ENCODE data around the gene APOO.
"Not testable (repeated sequence)": the region's sequence is repeated elsewhere in the genome, so short reads cannot be mapped to it uniquely, and the experiment has no call there.

APOO gene

DNA sequence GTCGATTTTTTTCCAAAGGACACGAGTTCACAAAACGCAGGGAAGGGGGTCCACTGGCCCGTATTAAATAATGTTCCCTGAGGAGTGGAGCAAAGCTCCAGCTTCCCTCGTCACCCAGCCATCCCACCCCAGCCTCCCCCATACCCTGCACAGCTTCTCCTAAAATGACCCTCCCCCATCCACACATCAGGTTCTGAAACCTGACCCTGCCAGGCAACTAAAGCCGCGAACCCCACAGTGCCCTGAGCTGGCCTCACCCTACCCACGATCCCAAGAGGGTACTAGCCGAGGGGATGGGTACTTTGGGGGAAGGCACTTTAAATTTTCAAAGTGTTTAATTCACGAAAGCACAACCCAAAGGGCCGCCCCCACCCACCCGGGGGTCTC lies 634 bp downstream of the APOO start:
- in situ Hi-C loops (cut with HindIII; ENCODE audit: low sequenced_read_pairs): loop anchor here (10.0 kb wide), 1 partner anchor 242 kb away; the partner anchor contains the start of gene PRDX4

DNA sequence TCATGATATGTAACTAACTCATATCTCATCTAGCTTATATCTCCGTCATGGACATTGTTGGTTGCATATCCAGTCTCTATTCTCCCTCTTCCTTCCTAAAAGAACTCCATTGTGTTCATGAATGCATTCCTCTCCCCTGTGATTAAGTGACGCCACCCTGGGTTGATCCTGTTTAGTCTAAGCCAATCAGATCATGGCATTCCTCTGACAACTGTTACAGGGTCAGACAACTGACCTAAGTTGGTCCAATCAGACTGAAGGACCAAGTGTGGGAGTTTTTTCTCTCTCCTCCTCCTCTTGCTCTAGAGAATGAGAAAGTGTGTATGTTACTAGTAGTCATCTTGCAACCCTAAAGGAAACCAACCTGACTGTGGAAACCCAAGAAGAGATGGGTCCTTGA lies 3.6 kb downstream of the APOO start:
- in situ Hi-C loops (cut with HindIII; ENCODE audit: low sequenced_read_pairs): loop anchor here (5.0 to 10.0 kb wide), 2 partner anchors 82 to 239 kb away; partner anchors contain the start of gene PRDX4

DNA sequence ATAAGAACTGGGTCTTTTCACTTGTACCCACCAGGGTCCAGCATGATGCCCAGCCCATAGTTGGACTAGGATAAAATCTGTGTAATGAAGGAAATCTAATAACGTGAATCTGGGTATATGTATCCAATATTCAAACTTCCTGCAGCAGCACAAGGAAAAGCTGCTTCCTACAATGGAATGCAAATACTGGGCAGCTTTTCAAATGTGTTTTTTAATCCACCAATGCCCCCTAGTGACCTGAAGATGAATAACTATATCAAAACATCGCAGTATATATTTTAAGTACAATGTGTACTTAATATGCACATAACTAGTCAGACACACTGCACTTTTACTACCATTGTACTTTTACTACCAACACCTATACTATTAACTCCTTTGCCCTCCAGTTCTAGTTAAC lies 5.3 kb downstream of the APOO start:
- in situ Hi-C loops (cut with HindIII; ENCODE audit: low sequenced_read_pairs): loop anchor here (5.0 to 10.0 kb wide), 2 partner anchors 80 to 238 kb away; partner anchors contain the start of gene PRDX4

DNA sequence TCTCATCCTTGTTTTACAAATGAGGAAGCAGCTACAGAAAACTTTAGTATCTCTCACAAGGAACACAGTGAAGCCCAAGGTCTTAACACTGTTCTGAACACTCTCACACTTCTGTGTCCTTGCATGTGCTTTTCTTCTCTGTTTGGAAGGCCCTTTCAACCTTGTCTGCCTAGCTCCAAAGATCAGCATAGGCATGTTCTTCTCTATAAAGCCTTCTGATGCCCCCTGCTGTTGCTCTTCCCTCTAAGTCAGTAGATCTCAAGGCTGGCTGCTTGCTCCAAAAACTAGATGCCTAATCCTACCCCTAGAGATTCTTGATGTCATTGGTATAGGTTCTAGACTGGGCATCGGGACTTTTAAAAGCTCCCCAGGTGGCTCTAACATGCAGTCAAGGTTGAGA lies 5.9 kb downstream of the APOO start:
- in situ Hi-C loops (cut with HindIII; ENCODE audit: low sequenced_read_pairs): loop anchor here (5.0 to 10.0 kb wide), 2 partner anchors 80 to 237 kb away; partner anchors contain the start of gene PRDX4

DNA sequence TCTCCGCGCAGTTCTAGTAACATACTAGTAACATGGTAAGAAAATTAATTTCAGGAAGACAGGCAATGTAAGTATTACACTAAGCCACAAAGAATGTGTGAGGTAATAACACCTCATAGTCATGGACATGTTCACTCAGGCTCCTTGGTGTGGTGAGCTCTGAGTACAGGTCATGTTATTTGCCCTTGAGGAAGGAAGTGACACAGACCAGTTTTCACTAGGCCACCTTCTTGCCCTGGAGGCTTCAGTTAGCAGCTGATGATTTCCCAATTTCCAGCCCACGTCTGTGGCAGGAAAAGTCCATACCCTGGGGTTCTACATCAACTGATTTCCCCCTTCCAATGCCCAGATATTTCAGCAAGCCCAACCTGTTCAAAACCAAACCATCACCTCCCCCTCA lies 6.7 kb downstream of the APOO start:
- in situ Hi-C loops (cut with HindIII; ENCODE audit: low sequenced_read_pairs): loop anchor here (5.0 to 10.0 kb wide), 2 partner anchors 79 to 236 kb away; partner anchors contain the start of gene PRDX4

DNA sequence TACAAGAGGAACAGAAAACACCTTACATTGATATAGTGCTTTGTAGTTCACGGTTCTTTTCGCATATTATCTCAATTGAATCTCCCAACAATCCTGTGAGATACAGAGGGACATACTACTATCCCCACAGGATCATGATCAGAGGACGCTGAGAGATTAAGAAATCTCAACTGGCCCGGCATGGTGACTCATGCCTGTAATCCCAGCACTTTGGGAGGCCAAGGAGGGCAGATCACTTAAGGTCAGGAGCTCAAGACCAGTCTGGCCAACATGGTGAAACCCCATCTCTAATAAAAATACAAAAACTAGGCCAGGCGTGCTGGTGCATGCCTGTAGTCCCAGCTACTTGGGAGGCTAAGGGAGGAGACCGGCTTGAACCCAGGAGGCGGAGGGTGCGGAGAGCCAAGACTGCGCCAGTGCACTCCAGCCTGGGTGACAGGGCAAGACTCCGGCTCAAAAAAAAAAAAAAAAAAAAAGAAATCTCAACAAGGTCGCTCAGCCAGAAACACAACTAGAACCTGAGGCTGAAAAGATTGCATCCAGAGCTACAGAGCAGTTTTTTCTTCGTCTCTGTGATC lies 7.4 kb downstream of the APOO start:
- in situ Hi-C loops (cut with HindIII; ENCODE audit: low sequenced_read_pairs): loop anchor here (5.0 to 10.0 kb wide), 2 partner anchors 78 to 236 kb away; partner anchors contain the start of gene PRDX4

DNA sequence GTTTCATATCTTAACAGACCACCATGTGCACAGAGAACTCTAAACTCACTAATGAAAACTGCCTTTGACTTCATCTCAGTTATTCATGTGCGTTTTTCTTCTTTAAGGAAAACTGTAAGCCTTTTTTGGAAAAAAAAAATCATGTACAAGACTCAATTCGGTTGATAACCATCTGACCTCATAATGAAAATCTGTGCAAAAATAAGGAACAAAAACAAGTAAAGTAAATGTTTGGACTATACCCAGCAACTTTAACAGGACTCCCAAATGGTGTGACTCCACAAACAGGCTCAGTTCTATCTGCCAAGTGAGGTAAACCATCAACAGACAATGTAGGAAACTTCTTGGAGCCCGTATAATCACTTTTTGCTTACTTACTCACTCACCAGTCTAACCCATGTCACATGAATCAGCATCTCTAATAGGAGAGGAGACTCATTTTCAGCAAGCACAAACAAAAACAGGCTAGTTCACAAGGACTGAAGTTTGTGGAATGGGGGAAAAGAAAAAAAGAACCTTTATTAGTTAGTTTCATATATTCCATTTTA lies 9.3 kb downstream of the APOO start:
- in situ Hi-C loops (cut with HindIII; ENCODE audit: low sequenced_read_pairs): no loop called here

DNA sequence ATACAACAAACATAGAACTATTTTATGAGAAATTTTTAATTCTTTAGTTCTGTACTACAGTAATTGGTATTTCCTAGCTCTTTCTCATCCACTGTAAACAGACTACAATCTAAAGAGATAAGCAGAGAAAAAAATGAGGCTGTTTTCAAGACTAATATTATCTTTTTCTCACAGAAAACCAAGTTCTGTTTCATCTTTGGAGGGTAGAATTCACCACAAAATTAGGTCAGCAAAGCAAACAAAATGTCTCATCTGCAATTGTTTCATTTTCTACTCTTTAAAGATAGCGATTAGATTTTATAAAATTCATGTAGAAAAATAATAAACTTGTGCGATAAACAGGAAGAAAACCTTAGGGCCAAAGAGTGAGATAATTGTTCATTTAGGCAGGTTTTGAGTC lies 10.8 kb downstream of the APOO start:
- in situ Hi-C loops (cut with HindIII; ENCODE audit: low sequenced_read_pairs): no loop called here

DNA sequence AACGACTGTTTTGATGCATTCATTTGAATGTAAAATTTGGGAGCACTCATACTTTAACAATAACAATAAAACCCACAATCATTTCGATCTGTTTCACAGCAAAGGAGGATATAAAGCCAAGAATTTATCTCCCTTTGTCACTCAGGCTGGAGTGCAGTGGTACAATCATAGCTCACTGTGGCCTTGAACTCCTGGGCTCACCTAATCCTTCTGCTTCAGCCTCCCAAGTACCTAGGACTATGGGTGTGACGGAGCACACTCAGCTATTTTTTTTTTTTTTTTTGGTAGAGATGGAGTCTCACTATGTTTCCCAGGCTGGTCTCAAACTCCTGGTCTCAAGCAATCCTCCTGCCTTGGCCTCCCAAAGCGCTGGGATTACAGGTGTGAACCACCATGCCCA lies 11.2 kb downstream of the APOO start:
- in situ Hi-C loops (cut with HindIII; ENCODE audit: low sequenced_read_pairs): not testable (repeated sequence)

DNA sequence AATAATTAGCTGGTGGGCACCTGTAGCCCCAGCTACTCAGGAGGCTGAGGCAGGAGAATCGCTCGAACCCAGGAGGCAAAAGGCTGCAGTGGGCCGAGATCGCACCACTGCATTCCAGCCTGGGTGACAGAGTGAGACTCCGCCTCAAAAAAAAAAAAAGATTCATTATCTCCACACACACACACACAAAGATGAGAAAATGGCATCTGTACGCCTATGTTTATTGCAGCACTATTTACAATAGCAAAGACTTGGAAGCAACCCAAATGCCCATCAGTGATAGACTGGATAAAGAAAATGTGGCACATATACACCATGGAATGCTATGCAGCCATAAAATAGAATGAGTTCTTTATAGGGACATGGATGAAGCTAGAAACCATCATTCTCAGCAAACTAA lies 12.7 kb downstream of the APOO start:
- in situ Hi-C loops (cut with HindIII; ENCODE audit: low sequenced_read_pairs): not testable (repeated sequence)

DNA sequence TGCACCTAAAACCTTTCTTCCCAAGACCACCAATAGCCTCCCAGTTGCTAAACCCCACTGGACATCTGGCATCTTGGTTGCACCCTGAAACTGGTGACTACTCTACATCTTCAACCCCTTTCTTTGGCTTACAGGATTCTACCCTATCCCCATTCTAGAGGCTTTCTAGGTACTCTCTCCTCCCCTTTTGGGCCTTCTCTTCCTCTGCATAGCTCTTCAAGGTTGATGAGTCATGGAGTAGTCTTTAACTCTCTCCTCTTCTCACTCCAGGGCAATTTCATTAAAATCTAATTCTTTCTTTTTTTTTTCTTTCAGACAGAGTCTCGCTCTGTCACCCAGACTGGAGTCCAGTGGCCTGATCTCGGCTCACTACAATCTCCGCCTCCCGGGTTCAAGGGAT lies 16.8 kb downstream of the APOO start:
- in situ Hi-C loops (cut with HindIII; ENCODE audit: low sequenced_read_pairs): no loop called here

DNA sequence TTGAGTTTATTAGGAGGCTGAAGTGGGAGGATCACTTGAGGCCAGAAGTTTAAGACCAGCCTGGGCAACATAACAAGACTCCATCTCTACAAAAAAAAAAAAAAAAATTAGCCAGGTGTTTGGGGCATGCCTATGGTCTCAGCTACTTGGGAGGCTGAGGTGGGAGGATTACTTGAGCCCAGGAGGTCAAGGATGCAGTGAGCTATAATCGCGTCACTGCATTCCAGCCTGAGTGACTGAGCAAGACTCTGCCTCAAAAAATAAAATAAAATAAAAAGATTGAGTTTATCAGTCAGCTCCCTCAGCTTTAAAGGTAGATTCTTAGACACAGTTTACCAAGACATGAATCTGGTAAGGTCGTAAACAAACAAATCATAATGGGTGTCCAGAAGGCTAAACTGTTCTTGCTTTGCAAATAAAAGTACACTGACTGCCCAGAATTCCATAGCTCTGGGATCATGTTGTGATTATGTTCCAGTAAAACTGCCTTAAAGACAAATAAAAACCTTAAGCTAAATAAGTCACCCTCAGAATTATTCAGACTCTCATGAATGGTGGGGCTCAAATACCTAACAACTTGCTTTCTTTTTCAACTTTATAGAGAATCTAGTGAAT lies 18.7 kb downstream of the APOO start:
- in situ Hi-C loops (cut with HindIII; ENCODE audit: low sequenced_read_pairs): no loop called here

DNA sequence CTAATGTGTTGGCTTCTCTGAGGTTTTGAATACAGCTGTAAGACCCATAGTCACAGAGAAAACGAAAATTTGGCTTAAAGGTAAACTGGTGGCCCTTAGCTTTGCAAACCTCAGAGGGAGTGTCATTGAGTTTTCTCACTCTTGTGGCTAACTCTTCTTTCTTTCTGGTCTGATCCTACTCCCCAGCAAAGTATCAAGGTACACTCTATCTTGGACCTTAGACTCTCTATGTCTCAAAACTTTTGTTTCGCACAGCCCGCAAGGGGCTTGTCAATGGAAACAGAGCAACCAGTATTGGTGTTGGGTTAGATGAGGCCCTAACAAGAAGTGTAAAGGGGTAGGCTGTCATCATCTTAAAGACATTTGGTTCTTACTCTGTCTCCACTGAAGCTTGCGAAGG lies 19.8 kb downstream of the APOO start:
- in situ Hi-C loops (cut with HindIII; ENCODE audit: low sequenced_read_pairs): no loop called here

DNA sequence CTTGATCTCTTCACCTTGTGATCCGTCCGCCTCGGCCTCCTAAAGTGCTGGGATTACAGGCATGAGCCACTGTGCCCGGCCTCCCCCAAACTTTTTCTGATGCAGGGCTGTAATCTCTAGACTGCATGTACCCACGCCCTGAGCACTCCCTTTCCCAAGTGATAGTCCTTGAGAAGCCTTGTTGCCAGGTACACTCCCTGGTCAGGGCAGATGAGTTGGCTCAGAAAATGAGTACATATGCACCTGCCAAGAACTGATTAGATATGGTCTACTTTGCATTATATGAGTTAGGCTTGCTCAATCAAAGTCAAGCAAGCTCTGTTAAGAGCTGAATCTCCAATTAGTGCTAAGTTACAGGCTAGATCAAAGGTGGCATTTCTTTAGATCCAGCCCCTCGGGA lies 20.3 kb downstream of the APOO start:
- in situ Hi-C loops (cut with HindIII; ENCODE audit: low sequenced_read_pairs): no loop called here

DNA sequence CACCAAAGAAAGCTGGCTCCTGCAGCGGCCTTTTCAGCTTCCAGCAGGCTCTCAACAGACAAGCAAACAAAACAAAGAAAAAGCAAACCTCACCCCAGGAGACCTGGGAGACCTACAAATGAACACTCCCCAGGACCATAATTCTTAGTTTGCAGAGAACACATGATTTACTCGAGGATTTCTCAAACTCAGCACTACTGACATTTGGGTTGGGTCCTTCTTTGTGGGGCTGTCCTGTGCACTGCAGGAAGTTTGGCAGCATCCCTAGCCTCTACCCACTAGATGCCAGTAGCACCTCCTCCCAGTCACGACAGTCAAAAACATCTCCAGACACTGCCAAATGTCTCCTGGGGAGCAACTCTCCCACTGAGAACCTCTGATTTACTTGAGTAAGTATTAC lies 21.9 kb downstream of the APOO start:
- in situ Hi-C loops (cut with HindIII; ENCODE audit: low sequenced_read_pairs): no loop called here

DNA sequence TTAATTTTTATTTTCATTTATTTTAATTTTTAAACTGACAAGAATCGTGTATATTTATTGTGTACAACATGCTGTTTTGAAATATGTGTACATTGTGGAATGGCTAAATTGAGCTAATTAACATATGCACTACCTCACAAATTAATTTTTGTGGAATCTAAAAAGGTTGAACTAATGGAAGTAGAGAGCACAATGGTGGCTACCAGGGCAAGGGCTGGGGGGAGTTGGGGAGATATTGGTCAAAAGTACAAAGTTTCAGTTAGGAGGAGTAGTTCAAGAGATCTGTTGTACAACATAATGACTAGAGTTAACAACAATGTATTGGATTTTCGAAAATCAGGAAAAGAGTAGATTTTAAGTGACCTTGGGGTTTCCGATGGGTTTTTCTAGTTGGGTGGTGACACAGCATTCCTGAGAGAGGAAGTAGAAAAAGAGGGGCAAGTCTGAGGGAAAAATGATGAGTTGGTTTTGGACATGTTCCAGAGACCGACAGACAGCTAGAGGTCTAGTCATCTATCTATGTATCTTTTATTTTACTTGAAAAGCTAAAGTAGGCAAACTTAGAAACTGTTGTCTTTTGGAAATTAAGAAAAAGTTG lies 23.2 kb downstream of the APOO start:
- in situ Hi-C loops (cut with HindIII; ENCODE audit: low sequenced_read_pairs): no loop called here

DNA sequence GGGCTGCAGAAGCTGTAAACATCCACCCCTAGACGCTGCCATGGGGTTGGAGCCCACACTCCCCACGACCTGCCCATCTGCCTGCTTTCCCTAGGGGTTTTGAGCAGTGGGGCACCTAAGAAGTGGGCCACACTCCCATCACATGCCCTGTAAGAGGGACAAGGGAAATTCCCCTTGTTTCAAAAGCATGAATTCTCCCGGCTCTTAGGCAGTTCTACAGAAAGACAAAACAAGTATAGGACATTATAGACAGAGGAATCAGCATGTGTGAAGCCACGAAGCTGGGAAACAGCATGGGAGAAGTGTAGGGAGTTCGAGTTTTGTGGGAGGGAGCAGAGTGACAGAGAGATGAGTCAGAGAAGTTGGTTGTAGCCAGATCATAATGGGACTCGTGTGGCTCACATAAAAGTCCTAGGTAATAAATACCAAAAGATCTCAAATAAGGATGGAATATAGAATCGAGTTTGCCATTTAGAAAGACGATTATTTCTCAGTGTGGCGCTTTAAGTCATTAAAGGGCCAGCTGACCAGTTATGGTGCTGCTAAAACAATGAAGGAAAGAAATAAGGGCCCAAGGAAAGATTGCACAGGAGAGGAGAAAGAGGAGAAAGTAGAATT lies 23.9 kb downstream of the APOO start:
- in situ Hi-C loops (cut with HindIII; ENCODE audit: low sequenced_read_pairs): no loop called here

DNA sequence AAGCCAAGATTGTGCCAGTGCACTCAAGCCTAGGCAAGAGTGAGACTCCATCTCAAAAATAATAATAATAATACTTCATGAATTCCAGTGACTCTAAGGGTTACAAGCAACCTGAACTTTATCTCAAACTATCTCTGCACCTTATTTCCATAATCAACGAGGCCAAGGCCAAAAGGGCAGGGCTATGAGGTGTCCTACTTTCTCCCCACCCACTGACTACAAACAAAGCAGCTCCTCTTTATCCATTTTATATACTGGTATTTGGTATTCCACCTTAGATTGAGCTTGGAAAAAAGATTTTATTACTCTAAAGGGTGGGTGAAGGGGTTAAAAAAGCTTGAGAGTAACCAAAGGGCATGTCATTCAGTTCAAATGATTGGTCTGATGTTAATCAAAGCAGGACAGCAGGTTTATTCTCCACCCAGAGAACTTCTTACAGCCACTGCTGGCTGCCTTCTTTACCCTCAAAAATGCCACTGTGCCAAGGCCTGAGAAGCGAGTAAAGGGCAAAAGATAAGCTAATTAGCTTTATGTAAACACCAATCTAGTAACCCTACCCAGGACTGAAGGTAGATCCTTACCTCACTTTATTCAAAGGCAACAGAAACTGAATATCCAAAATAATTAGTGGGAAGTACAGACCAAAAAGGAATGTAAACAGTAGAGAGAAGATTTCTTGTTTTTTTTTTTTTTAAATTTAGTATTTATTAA lies 28.2 kb downstream of the APOO start:
- in situ Hi-C loops (cut with HindIII; ENCODE audit: low sequenced_read_pairs): no loop called here

DNA sequence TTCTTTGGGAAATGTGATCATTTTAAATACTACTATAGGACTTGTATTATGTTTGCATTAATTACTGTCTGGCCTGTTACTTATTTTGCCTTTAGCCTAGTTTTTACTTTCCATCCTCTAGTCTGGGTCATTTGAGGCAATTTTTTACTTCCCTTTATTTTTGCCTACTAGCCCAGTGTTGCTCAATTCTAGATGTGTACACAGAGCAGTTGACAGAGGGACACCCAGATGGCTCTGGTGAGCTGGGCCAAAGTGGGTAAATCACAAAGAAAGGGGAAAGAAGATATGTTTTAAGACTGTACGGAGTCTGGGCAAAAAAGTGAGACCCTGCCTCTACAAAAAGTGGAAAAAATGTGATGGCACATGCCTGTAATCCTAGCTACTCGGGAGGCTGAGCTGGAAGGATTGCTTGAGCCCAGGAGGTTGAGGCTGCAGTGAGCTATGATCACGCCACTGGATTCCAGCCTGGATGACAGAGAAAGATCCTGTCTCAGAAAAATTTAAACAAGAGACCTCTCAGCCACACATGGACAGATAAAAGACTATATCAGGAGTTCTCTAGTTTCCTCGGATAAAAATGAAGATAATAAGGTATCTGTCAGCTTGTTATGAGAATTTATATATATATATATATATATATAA lies 35.7 kb downstream of the APOO start:
- in situ Hi-C loops (cut with HindIII; ENCODE audit: low sequenced_read_pairs): no loop called here

DNA sequence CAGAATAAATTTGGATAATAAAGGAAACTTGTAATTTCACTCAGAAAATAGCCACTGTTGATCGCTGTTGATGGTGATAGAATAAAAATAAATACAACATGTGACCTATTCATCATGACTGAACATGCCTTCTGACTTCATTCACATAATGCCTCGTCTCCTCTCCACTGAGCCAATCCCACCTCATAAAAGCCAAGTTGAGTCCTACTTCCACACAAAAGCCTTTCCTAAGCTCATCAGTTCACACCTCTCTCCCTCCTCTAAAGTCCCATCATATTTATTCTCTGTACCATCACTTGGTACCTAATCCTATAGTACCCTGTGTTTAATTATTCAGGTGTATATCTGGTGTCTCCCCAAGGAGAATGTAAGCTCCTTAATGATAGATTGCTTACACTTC lies 37.7 kb downstream of the APOO start:
- in situ Hi-C loops (cut with HindIII; ENCODE audit: low sequenced_read_pairs): no loop called here

Measured in endothelial cell of hepatic sinusoid (primary cell).